ENCODE results near the gene ARFGAP3. TPM values are rescaled to one million over a fixed set of nuclear protein-coding genes. Genes with fewer than 3 reads are reported as not detected.

ARFGAP3 gene
- total and polyA plus RNA-seq, 2 experiments from 2014 or later = 14.8 to 19.1 TPM

DNA sequence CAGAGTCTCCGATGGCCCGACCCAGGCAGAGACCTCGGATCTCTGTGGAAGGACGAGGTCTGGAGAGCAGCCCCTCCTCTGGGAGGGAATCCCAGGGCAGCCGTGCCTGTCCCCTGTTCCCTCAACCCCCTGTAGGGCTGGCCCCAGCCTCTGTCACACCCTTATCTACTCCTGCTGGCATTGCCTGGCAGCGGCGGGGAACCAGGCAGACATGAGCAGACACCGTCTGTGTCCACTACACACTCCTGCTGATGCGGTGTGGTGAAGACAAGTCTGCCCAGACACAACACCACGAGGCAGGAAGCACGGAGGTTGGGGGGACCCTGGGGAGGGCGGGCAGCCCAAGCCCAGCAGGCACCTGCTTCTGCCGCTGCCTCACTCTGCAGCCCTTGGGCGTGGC is 83.9 kb downstream of the ARFGAP3 start:
- Histone ChIP-seq H2AFZ (peak overlapping the region; percentile 74; the same call in 1 of the 2 replicates), H3K36me3 (ENCODE audit: insufficient read depth) (no peaks in the 10 kb centered on the region), H3K4me2 (no peak overlapping the region), H4K20me1 (replicated peaks; ENCODE audit: insufficient read depth) (no peaks in the 10 kb centered on the region), H3K9me2 (ENCODE audit: insufficient read depth) (no peaks in the 10 kb centered on the region), H3K4me3 (no peak overlapping the region), H3K27me3 (ENCODE audit: insufficient read depth) (no peaks in the 10 kb centered on the region), H3K4me1 (ENCODE audit: insufficient read depth) (no peaks in the 10 kb centered on the region; the same call in 1 of the 2 replicates), H3K79me2 (replicated peaks; ENCODE audit: insufficient read depth) (no peaks in the 10 kb centered on the region), H3F3A (replicated peaks; ENCODE audit: low read depth) (no peaks in the 10 kb centered on the region), H3K27ac (ENCODE audit: low read depth) (no peak overlapping the region)
- no peak overlapping the region for H3K4me3 Mint-ChIP-seq
- peak; percentile 41 for ATAC-seq
- peaks cover 10% of the 10 kb centered on the region; the same call in 2 of the 3 replicates for H3K4me1 Mint-ChIP-seq
- H3K27ac Mint-ChIP-seq = no peak overlapping the region
- no peaks in the 10 kb centered on the region for H3K36me3 Mint-ChIP-seq (ENCODE audit: low read depth)
- no peaks in the 10 kb centered on the region for H3K9me3 Mint-ChIP-seq
- no peak for DNase-seq (ENCODE audit: low spot score)
- TF ChIP-seq, protein P1, sequence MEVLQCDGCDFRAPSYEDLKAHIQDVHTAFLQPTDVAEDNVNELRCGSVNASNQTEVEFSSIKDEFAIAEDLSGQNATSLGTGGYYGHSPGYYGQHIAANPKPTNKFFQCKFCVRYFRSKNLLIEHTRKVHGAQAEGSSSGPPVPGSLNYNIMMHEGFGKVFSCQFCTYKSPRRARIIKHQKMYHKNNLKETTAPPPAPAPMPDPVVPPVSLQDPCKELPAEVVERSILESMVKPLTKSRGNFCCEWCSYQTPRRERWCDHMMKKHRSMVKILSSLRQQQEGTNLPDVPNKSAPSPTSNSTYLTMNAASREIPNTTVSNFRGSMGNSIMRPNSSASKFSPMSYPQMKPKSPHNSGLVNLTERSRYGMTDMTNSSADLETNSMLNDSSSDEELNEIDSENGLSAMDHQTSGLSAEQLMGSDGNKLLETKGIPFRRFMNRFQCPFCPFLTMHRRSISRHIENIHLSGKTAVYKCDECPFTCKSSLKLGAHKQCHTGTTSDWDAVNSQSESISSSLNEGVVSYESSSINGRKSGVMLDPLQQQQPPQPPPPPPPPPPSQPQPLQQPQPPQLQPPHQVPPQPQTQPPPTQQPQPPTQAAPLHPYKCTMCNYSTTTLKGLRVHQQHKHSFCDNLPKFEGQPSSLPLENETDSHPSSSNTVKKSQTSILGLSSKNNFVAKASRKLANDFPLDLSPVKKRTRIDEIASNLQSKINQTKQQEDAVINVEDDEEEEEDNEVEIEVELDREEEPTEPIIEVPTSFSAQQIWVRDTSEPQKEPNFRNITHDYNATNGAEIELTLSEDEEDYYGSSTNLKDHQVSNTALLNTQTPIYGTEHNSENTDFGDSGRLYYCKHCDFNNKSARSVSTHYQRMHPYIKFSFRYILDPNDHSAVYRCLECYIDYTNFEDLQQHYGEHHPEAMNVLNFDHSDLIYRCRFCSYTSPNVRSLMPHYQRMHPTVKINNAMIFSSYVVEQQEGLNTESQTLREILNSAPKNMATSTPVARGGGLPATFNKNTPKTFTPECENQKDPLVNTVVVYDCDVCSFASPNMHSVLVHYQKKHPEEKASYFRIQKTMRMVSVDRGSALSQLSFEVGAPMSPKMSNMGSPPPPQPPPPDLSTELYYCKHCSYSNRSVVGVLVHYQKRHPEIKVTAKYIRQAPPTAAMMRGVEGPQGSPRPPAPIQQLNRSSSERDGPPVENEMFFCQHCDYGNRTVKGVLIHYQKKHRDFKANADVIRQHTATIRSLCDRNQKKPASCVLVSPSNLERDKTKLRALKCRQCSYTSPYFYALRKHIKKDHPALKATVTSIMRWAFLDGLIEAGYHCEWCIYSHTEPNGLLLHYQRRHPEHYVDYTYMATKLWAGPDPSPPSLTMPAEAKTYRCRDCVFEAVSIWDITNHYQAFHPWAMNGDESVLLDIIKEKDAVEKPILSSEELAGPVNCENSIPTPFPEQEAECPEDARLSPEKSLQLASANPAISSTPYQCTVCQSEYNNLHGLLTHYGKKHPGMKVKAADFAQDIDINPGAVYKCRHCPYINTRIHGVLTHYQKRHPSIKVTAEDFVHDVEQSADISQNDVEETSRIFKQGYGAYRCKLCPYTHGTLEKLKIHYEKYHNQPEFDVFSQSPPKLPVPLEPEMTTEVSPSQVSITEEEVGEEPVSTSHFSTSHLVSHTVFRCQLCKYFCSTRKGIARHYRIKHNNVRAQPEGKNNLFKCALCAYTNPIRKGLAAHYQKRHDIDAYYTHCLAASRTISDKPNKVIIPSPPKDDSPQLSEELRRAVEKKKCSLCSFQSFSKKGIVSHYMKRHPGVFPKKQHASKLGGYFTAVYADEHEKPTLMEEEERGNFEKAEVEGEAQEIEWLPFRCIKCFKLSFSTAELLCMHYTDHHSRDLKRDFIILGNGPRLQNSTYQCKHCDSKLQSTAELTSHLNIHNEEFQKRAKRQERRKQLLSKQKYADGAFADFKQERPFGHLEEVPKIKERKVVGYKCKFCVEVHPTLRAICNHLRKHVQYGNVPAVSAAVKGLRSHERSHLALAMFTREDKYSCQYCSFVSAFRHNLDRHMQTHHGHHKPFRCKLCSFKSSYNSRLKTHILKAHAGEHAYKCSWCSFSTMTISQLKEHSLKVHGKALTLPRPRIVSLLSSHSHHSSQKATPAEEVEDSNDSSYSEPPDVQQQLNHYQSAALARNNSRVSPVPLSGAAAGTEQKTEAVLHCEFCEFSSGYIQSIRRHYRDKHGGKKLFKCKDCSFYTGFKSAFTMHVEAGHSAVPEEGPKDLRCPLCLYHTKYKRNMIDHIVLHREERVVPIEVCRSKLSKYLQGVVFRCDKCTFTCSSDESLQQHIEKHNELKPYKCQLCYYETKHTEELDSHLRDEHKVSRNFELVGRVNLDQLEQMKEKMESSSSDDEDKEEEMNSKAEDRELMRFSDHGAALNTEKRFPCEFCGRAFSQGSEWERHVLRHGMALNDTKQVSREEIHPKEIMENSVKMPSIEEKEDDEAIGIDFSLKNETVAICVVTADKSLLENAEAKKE (CRISPR knock-in tag; IDR thresholded peaks at IDR 0.05) = no peak
- TF ChIP-seq ZNF331 (CRISPR knock-in tag; IDR thresholded peaks at IDR 0.05; ENCODE audit: low read depth) (no peak), JUNB (IDR thresholded peaks at IDR 0.05; ENCODE audit: unreplicated experiment) (no peak), POLR2AphosphoS5 (IDR thresholded peaks at IDR 0.05; ENCODE audit: low read depth) (no peak), STAT1 (IDR thresholded peaks at IDR 0.05; ENCODE audit: unreplicated experiment) (no peak), EZH2phosphoT487 (IDR thresholded peaks at IDR 0.05; ENCODE audit: unreplicated experiment) (no peak), EZH2 (IDR thresholded peaks at IDR 0.05; ENCODE audit: low read depth, unreplicated experiment) (no peak), NANOG (IDR thresholded peaks at IDR 0.05; ENCODE audit: borderline replicate concordance) (no peak), ZNF114 (CRISPR knock-in tag; IDR thresholded peaks at IDR 0.05) (no peak), CREB1 (CRISPR knock-in tag; IDR thresholded peaks at IDR 0.05; ENCODE audit: low read depth) (no peak)
- TF ChIP-seq, protein P2, sequence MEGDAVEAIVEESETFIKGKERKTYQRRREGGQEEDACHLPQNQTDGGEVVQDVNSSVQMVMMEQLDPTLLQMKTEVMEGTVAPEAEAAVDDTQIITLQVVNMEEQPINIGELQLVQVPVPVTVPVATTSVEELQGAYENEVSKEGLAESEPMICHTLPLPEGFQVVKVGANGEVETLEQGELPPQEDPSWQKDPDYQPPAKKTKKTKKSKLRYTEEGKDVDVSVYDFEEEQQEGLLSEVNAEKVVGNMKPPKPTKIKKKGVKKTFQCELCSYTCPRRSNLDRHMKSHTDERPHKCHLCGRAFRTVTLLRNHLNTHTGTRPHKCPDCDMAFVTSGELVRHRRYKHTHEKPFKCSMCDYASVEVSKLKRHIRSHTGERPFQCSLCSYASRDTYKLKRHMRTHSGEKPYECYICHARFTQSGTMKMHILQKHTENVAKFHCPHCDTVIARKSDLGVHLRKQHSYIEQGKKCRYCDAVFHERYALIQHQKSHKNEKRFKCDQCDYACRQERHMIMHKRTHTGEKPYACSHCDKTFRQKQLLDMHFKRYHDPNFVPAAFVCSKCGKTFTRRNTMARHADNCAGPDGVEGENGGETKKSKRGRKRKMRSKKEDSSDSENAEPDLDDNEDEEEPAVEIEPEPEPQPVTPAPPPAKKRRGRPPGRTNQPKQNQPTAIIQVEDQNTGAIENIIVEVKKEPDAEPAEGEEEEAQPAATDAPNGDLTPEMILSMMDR (conservative IDR thresholded peaks at IDR 0.05; ENCODE audit: low read depth in 2 of 2) = no peak
- TF ChIP-seq, protein P3, sequence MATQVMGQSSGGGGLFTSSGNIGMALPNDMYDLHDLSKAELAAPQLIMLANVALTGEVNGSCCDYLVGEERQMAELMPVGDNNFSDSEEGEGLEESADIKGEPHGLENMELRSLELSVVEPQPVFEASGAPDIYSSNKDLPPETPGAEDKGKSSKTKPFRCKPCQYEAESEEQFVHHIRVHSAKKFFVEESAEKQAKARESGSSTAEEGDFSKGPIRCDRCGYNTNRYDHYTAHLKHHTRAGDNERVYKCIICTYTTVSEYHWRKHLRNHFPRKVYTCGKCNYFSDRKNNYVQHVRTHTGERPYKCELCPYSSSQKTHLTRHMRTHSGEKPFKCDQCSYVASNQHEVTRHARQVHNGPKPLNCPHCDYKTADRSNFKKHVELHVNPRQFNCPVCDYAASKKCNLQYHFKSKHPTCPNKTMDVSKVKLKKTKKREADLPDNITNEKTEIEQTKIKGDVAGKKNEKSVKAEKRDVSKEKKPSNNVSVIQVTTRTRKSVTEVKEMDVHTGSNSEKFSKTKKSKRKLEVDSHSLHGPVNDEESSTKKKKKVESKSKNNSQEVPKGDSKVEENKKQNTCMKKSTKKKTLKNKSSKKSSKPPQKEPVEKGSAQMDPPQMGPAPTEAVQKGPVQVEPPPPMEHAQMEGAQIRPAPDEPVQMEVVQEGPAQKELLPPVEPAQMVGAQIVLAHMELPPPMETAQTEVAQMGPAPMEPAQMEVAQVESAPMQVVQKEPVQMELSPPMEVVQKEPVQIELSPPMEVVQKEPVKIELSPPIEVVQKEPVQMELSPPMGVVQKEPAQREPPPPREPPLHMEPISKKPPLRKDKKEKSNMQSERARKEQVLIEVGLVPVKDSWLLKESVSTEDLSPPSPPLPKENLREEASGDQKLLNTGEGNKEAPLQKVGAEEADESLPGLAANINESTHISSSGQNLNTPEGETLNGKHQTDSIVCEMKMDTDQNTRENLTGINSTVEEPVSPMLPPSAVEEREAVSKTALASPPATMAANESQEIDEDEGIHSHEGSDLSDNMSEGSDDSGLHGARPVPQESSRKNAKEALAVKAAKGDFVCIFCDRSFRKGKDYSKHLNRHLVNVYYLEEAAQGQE (IDR thresholded peaks at IDR 0.05; ENCODE audit: unreplicated experiment) = no peak
- TF ChIP-seq, protein P4, sequence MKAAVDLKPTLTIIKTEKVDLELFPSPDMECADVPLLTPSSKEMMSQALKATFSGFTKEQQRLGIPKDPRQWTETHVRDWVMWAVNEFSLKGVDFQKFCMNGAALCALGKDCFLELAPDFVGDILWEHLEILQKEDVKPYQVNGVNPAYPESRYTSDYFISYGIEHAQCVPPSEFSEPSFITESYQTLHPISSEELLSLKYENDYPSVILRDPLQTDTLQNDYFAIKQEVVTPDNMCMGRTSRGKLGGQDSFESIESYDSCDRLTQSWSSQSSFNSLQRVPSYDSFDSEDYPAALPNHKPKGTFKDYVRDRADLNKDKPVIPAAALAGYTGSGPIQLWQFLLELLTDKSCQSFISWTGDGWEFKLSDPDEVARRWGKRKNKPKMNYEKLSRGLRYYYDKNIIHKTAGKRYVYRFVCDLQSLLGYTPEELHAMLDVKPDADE (IDR thresholded peaks at IDR 0.05) = no peak
- H3K27me3 Mint-ChIP-seq (ENCODE audit: insufficient read depth, low read depth, poor library complexity) = peaks cover 2% of the 10 kb centered on the region

Measured in GM23338 (cell line).